HK-2 (cell line): ENCODE data around the gene HRC.
"Not testable (repeated sequence)": the region's sequence is repeated elsewhere in the genome, so short reads cannot be mapped to it uniquely, and the experiment has no call there.

Experiments used
- DNase-seq: peaks from one replicate; pipeline ENCODE4 v3.0.0-alpha.2; 2018; ENCODE audit not compliant: unreplicated experiment

HRC gene, protein sequence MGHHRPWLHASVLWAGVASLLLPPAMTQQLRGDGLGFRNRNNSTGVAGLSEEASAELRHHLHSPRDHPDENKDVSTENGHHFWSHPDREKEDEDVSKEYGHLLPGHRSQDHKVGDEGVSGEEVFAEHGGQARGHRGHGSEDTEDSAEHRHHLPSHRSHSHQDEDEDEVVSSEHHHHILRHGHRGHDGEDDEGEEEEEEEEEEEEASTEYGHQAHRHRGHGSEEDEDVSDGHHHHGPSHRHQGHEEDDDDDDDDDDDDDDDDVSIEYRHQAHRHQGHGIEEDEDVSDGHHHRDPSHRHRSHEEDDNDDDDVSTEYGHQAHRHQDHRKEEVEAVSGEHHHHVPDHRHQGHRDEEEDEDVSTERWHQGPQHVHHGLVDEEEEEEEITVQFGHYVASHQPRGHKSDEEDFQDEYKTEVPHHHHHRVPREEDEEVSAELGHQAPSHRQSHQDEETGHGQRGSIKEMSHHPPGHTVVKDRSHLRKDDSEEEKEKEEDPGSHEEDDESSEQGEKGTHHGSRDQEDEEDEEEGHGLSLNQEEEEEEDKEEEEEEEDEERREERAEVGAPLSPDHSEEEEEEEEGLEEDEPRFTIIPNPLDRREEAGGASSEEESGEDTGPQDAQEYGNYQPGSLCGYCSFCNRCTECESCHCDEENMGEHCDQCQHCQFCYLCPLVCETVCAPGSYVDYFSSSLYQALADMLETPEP

DNA sequence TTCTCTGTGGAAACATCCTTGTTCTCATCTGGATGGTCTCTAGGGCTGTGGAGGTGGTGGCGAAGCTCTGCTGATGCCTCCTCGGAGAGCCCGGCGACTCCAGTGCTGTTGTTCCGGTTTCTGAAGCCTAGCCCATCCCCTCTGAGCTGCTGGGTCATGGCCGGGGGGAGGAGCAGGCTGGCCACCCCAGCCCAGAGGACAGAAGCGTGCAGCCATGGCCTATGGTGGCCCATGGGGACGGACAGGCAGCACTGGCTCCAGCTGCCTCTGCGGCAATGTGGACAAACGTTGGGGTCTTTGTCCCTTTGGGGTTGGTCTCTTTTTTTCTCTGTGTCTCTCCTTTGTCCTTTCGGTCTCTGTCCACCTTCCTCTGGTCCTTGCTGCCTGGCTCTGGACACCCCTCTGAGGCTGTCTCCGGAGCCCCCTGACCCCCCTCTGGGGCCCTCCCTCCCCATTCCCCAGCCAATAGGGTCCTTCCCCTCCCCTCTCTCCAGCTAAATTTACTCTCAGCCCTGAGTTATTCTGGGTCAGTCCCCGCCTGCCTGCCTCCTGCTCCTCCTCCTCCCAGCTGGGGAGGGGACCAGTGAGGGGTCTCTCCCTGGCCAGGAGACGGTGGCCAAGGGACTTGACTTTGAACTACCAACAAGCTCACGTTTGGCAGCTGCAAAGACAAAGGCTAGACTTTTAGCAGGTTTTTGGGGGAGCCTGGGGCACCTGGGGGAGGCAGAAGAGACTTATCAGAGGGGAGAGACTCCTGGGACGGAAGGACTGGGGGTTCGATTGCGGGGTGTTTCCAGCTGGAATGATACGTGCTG, at the start of gene HRC:
HRC (minus strand) TSS at position 392 of the 815 bp plus-strand sequence; CDS start at position 233, 159 bp downstream.
- no peak for DNase-seq

DNA sequence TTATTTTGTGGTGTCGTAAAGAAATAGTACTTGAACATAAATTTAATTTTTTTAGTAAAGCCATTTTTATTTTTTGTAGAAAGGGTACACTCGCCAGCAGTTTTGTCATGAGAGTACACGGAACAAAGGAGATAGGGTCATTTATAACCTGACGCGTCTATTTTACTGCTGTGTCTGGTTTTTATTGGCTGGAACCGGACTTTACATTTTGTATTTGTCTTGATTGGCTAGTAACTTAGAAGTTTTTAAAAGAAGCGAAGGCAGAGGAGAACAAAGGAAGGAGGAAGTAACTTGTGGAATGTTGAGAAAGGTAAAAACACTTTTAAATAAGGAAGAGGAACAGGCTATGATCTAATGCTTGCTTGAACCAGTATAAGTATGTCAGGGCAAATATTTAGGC, 45.8 kb upstream of the HRC start:
- DNase-seq = no peak

DNA sequence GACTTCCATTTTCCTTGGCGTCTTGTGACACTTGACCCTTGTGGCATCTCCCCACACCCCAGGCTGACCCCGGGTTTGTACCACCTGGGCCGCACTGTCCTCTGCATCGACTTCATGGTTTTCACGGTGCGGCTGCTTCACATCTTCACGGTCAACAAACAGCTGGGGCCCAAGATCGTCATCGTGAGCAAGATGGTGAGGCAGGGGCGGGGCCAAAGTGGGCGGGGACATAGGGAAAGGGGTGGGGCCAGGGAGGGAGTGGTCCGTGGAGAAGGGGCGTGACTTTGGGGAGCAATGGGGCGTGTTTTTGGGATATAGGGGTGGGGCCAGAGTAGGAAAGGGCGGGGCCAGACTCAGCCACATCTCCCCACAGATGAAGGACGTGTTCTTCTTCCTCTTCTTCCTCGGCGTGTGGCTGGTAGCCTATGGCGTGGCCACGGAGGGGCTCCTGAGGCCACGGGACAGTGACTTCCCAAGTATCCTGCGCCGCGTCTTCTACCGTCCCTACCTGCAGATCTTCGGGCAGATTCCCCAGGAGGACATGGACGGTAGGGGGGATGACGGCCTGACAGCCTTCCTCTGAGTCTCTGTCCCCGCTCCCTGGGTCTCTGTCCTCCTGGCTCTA, 45.2 kb upstream of the HRC start:
- DNase-seq = no peak

DNA sequence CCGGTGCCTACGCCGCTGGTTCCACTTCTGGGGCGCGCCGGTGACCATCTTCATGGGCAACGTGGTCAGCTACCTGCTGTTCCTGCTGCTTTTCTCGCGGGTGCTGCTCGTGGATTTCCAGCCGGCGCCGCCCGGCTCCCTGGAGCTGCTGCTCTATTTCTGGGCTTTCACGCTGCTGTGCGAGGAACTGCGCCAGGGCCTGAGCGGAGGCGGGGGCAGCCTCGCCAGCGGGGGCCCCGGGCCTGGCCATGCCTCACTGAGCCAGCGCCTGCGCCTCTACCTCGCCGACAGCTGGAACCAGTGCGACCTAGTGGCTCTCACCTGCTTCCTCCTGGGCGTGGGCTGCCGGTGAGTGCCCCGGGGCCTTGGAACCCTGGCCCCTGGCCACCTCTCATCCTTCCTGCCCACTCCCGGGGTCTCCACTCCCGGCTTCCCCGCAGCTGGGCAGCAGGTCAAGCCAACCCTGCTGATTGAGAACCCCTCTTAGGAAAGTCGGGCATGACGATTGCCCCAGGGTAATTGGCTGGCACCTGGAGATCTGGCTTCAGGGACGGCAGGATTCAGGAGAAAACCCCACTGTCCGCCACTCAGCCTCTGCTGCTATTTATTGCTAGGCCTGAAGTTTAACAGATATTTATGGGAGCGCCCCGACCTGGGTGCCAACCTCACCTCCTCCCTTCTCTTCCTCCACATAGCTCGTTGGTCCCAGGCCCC, 41.5 kb upstream of the HRC start:
- no peak for DNase-seq

DNA sequence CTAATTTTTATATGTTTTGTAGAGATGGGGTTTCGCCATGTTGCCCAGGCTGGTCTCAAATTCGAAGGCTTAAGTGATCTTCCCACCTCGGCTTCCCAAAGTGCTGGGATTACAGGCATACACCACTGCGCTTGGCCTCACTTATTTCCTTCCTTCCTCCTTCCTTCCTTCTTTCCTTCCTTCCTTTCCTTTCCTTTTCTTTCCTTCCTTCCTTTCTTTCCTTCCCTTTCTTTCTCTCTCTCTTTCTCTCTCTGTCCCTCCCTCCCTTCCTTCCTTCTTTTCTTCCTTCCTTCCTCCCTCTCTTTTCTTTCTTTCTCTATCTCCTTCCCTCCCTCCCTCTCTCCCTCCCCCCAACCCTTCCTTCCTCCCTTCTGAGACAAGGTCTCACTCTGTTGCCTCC, 39.2 kb upstream of the HRC start:
- no peak for DNase-seq

DNA sequence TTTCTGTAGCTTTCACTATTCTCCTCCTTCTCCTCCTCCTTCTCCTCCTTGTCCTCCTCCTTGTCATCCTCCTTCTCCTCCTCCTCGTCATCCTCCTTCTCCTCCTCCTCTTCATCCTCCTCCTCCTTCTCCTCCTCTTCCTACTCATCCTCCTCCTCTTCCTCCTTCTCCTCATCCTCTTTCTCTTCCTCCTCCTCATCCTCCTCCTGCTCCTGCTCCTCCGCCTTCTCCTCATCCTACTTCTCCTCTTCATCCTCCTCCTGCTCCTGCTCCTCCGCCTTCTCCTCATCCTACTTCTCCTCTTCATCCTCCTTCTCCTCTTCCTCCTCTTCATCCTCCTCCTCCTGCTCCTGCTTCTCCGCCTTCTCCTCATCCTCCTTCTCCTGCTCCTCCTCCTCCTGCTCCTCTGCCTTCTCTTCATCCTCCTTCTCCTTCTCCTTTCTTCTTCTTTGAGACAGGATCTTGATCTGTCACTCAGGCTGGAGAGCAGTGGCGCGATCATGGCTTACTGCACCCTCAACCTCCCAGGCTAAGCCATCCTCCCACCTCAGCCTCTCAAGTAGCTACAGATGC, 38.7 kb upstream of the HRC start:
- no peak for DNase-seq

DNA sequence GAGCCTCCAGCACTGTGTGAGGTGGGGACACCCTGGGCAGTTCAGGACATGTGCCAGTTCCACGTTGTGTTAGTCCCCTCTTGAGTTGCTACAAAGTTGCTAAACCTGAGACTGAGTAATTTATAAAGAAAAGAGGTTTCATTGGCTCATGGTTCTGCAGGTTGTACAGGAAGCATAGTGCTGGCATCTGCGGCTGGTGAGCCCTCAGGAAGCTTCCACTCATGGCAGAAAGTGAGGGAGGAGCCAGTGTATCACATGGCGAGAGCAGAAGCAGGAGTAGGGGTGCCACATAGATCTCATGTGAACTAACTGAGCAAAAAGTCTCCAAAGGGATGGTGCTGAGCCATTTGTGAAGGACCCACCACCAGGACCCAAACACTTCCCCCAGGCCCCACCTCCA, 35.6 kb upstream of the HRC start:
- no peak for DNase-seq

DNA sequence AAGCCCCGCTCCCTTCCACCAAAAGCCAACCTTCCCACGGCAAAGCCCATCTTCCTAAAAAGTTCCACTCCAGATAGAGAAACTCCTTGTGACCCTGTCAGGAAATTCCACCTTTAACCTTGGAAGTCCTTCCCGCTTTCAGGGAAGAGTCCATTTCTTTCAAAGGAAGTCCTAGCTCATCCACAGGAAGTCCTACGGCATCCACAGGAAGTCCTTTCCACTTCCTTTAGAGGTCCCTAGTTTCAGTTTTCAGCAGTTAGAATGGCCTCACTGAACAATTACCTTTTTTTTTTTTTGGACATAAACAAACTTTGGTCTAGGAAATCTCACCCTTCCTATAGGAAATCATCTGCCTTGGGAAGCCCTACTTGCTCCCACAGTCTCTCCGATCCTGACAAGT, 34.1 kb upstream of the HRC start:
- no peak for DNase-seq

DNA sequence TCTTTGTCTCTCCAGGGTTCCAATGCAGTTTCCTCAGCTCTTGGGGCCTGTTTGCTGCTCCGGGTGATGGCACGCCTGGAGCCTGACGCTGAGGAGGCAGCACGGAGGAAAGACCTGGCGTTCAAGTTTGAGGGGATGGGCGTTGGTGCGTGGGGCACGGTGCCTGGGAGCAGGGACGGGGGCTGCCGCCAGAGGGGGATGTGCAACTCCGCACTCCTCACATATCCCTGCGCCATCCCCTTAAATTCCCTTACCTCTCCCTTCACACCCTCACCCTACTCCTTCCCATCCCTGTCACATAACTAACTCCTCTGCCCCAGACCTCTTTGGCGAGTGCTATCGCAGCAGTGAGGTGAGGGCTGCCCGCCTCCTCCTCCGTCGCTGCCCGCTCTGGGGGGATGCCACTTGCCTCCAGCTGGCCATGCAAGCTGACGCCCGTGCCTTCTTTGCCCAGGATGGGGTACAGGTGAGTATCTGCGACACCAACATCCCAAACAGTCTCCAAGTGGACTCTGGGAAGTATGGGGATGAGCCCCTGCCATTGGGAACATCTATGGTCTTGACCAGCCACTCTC, 33.5 kb upstream of the HRC start:
- no peak for DNase-seq

DNA sequence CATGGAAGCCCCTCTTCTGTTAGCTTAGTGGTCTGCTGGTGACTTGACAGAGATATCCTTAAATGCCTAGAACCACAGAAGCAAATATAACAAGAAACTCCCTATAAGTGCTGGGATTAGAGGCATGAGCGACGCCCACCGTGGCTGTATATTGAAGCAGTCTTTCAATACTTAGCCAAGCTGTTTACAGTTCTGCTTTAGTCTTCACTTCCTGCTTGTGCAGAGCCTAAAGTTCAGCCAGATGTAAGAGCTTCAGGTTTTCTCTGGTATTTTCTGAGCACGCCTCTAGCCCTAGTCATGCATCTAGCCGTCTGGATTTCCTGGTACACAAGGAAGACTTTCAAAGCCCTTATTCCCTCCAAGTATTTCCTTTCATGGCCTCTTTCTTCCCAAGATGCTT, 30.9 kb upstream of the HRC start:
- DNase-seq = no peak

DNA sequence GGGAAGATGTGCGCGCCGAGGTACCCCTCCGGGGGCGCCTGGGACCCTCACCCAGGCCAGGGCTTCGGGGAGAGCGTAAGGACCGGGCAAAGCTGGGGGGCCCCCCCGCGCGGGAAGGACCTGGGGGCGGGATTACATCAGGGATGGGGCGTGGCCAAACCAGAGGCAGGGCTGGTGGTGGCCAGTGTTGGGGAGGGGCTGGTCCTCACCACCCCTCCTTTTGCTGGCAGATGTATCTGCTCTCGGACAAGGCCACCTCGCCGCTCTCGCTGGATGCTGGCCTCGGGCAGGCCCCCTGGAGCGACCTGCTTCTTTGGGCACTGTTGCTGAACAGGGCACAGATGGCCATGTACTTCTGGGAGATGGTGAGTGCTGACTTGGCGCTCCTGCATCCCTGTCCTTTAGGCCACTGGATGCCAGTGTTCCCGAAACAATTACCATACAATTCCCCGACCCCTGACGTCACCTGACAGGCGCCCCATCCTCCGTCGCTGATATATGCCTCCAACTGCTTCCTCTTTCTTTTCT, 27.7 kb upstream of the HRC start:
- no peak for DNase-seq

DNA sequence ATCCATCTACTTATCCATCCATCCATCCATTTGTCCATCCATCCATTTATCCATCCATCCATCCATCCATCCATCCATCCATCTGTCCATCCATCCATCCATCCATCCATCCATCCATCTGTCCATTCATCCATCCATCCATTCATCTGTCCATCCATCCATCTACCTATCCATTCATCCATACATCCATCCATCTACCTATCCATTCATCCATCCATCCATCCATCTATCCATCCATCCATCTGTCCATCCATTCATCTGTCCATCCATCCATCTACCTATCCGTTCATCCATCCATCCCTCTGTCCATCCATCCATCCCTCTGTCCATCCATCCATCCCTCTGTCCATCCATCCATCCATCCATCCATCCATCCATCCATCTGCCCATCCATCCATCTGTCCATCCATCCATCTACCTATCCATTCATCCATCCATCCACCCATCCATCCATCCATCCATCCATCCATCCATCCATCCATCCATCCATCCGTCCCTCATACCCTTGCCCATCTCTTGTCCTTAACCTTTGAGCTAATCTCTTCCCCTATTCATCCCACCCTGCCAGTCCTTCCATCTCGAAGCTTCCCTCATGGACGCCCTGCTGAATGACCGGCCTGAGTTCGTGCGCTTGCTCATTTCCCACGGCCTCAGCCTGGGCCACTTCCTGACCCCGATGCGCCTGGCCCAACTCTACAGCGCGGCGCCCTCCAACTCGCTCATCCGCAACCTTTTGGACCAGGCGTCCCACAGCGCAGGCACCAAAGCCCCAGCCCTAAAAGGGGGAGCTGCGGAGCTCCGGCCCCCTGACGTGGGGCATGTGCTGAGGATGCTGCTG, 27.0 kb upstream of the HRC start:
- not testable (repeated sequence) for DNase-seq

DNA sequence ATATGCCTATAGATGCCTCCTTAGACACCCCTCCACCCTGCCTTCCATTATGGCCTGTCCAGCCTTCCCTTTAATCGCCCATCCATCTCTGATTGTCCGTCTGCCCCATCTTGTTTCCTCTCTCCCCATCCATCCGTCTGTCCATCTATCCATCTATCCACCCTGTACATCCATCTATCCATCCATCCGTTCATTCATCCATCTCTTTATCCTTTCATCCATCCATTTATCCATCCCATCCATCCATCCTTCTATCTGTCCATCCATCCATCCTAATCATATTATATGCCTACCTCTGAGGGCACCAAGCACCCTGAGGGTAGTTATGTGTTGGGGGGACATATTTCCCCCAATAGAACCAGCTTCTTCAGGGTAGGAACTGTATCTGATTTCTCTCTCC, 25.5 kb upstream of the HRC start:
- no peak for DNase-seq

DNA sequence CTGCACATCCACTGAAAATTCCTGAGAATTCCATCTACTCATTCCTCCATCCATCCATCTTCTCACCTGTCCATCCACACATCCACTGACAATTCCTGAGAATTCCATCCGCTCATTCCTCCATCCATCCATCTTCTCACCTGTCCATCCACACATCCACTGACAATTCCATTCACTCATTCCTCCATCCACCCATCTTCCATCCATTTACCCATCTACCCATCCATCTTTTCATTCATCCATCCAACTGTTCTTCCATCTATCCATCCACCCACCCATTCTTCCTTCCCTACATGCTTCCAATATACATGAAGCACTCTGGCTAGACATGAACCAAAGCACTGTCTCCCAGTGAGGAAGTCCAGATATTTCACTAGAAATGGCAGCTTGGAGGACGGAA, 18.0 kb upstream of the HRC start:
- DNase-seq = no peak

DNA sequence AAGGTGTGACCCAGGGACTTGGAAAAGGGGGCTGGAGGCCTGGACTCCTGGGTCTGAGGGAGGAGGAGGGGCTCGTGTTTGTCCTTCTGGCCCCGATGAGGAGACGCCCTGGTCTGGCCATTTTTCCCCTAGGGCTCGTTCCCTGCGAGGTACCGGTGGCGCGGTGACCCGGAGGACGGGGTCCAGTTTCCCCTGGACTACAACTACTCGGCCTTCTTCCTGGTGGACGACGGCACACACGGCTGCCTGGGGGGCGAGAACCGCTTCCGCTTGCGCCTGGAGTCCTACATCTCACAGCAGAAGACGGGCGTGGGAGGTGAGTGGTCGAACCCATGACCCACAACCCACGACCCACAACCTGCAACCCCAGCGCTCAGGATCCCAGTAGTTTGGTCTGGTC, 13.2 kb upstream of the HRC start:
- DNase-seq = no peak

DNA sequence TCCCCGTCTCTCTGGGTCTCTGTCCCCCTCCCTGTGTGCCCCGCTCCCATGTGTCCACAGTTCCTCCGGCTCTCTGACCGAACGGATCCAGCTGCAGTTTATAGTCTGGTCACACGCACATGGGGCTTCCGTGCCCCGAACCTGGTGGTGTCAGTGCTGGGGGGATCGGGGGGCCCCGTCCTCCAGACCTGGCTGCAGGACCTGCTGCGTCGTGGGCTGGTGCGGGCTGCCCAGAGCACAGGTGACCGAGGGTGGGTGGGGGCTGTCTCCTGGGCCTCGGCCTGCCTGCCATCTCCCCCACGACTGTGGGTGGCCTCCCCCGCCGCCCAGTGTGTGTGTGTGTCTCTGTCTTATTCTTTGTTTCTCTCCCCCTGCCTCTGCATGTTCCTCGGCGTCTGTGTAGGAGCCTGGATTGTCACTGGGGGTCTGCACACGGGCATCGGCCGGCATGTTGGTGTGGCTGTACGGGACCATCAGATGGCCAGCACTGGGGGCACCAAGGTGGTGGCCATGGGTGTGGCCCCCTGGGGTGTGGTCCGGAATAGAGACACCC, 12.7 kb upstream of the HRC start:
- no peak for DNase-seq

DNA sequence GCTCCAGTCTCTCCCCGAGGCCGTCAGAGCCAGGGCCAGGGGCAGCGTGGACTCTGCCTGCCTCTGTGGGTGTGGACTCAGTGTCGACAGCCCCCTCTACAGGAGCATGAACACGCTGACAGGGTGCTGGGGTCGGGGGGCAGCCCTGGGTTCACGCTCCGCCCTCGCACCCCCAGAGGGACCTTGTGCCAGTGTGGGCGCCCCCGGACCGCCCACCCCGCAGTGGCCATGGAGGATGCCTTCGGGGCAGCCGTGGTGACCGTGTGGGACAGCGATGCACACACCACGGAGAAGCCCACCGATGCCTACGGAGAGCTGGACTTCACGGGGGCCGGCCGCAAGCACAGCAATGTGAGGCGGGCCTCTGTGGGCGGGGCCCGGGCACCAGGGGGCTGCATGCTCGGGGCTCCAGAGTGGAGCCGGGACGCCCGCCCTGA, 10.7 kb upstream of the HRC start:
- no peak for DNase-seq

DNA sequence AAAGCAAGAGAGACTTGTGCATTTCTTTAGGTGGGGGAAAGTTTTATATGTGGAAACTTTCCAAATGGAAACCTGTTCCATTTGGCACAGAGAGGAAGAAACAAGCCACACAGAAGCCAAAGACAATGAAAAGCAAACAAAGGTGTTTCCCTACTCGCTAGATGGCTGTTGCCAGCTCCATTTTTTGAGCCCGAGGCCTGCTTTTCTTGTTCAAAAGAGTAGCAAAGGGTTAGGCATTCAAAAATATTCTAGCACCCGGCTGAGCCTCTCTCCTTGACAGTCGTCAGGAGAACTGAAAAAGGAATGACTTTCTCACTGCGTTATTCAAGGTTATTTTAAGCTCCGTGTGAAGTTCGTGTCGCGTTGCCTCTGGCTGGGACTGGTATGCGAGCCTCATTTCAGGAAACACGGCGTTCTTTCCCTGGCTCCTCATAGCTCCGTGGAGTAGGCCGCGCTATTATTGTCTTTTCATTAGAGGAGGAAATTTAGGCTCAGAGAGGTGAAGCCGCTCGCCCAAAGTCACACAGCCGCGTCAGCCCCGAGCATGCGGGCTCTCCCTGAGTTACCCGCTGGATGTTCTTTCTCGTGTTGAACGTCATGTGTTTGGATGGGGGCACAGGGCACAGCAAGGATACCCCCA, 10.0 kb upstream of the HRC start:
- no peak for DNase-seq

DNA sequence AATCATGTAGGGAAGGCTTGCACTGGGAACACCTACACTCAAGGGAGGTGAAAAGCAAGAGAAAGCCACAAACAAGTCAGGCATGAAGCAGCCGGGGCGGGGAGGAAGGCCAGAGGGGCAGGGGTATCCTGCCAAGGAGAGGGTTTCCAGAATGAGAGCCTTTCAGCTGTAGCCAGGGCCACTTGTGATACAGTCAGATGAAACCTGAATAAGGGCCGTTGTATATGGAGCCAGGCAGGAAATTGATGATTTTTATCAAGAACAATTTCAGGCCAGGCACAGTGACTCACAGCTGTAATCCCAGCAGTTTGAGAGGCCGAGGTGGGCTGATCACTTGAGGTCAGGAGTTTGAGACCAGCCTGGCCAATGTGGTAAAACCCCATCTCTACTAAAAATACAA, 6.8 kb upstream of the HRC start:
- DNase-seq = no peak
